Colon (tissue), 2 donors: Measurements from ENCODE around the gene EDEM1.
"Not testable (repeated sequence)": the region's sequence is repeated elsewhere in the genome, so short reads cannot be mapped to it uniquely, and the experiment has no call there.

Experiments used
- FAIRE-seq: peaks from 2 replicates; lab custom pipeline; 2012; peaks lifted over from hg19 to GRCh38; lab: Jason Lieb, UNC
- donor health status: control.
- donor health status: control.

Gene EDEM1

GRCh38 chr3:5233026-5233425 lies 45.5 kb downstream of the EDEM1 start:
- FAIRE-seq = no peak

GRCh38 chr3:5235655-5236054 lies 48.1 kb downstream of the EDEM1 start:
- no peak for FAIRE-seq

GRCh38 chr3:5238545-5238944 lies 51.0 kb downstream of the EDEM1 start:
- FAIRE-seq = no peak

GRCh38 chr3:5239602-5240001 lies 52.1 kb downstream of the EDEM1 start:
- FAIRE-seq = no peak

- FAIRE-seq = no peak
Observed at GRCh38 chr3:5240740-5241139, 53.2 kb downstream of the EDEM1 start.

GRCh38 chr3:5242785-5243184 lies 55.3 kb downstream of the EDEM1 start:
- not testable (repeated sequence) for FAIRE-seq

- no peak for FAIRE-seq
Observed at GRCh38 chr3:5245927-5246326, 58.4 kb downstream of the EDEM1 start.

- no peak for FAIRE-seq
Observed at GRCh38 chr3:5248822-5249221, 61.3 kb downstream of the EDEM1 start.

- FAIRE-seq = no peak
Observed at GRCh38 chr3:5250467-5251195, 63.1 kb downstream of the EDEM1 start.

GRCh38 chr3:5251196-5251583 lies 63.7 kb downstream of the EDEM1 start:
- no peak for FAIRE-seq

GRCh38 chr3:5252131-5252530 lies 64.6 kb downstream of the EDEM1 start:
- FAIRE-seq = no peak

- no peak for FAIRE-seq
Observed at GRCh38 chr3:5254281-5255048, 67.0 kb downstream of the EDEM1 start.

- FAIRE-seq = no peak
Observed at GRCh38 chr3:5255404-5256344, 68.2 kb downstream of the EDEM1 start.

GRCh38 chr3:5258526-5258925 lies 71.0 kb downstream of the EDEM1 start:
- no peak for FAIRE-seq

- FAIRE-seq = no peak
Observed at GRCh38 chr3:5260992-5261501, 73.5 kb downstream of the EDEM1 start.

GRCh38 chr3:5262507-5262906 lies 75.0 kb downstream of the EDEM1 start:
- no peak for FAIRE-seq

GRCh38 chr3:5264093-5264600 lies 76.6 kb downstream of the EDEM1 start:
- FAIRE-seq = no peak

- no peak for FAIRE-seq
Observed at GRCh38 chr3:5264896-5265770, 77.6 kb downstream of the EDEM1 start.

GRCh38 chr3:5267252-5267651 lies 79.7 kb downstream of the EDEM1 start:
- no peak for FAIRE-seq

- no peak for FAIRE-seq
Observed at GRCh38 chr3:5267889-5268288, 80.4 kb downstream of the EDEM1 start.
